ENCODE results near the gene ESR1.

GRCh38 chr6:151814614-151815013, 7.1 kb downstream of the ESR1 start:
- TF ChIP-seq POLR2A (IDR thresholded peaks at IDR 0.05; ENCODE audit: low read depth) (no peak), POLR2AphosphoS5 (IDR thresholded peaks at IDR 0.05) (no peak), CTCF (IDR thresholded peaks at IDR 0.05) (no peak), EP300 (IDR thresholded peaks at IDR 0.05) (no peak)

Data from esophagus muscularis mucosa (tissue), 4 donors.